Bronchial epithelial cell (primary cell): ENCODE data around the gene UBE2I. TPM values are rescaled to one million over a fixed set of nuclear protein-coding genes. Genes with fewer than 3 reads are reported as not detected.
A peak's percentile ranks its signal among the peaks of the same experiment; 100 is the strongest.

Experiments used
- DNase-seq: peaks from one replicate; pipeline ENCODE4 v3.0.0-alpha.2; 2010; ENCODE audit warnings: low read depth
- FAIRE-seq: peaks from 2 replicates; lab custom pipeline; 2011; peaks lifted over from hg19 to GRCh38; lab: Jason Lieb, UNC
- H3K27me3 ChIP-seq: 2 replicates; pipeline ENCODE4 v1.5.1; 2011; ENCODE audit warnings: low read length; ENCODE audit not compliant: control insufficient read depth, insufficient read depth
- H3K36me3 ChIP-seq: 2 replicates; pipeline ENCODE4 v1.5.1; 2011; ENCODE audit warnings: low read length; ENCODE audit not compliant: control insufficient read depth, insufficient read depth
- H3K4me3 ChIP-seq: 2 replicates; pipeline ENCODE4 v1.5.1; 2011; ENCODE audit warnings: mild to moderate bottlenecking, low read depth, low read length, control low read depth
- total RNA-seq: library from RNA; depleted of rRNA; stranded (reverse); fragments of >200 nt; gene quantifications from 2 replicates; pipeline ENCODE4 v1.2.1, GENCODE V29; 2014
- TF ChIP-seq, protein P1 (sequence below): IDR thresholded peaks from 2 replicates; pipeline ENCODE4 v1.5.1; 2011; ENCODE audit warnings: mild to moderate bottlenecking, moderate library complexity, low read length, control low read depth, inconsistent platforms; ENCODE audit not compliant: insufficient read depth, severe bottlenecking

Gene UBE2I
- 34.9 and 49.8 TPM in 2 replicates for total RNA-seq

DNA sequence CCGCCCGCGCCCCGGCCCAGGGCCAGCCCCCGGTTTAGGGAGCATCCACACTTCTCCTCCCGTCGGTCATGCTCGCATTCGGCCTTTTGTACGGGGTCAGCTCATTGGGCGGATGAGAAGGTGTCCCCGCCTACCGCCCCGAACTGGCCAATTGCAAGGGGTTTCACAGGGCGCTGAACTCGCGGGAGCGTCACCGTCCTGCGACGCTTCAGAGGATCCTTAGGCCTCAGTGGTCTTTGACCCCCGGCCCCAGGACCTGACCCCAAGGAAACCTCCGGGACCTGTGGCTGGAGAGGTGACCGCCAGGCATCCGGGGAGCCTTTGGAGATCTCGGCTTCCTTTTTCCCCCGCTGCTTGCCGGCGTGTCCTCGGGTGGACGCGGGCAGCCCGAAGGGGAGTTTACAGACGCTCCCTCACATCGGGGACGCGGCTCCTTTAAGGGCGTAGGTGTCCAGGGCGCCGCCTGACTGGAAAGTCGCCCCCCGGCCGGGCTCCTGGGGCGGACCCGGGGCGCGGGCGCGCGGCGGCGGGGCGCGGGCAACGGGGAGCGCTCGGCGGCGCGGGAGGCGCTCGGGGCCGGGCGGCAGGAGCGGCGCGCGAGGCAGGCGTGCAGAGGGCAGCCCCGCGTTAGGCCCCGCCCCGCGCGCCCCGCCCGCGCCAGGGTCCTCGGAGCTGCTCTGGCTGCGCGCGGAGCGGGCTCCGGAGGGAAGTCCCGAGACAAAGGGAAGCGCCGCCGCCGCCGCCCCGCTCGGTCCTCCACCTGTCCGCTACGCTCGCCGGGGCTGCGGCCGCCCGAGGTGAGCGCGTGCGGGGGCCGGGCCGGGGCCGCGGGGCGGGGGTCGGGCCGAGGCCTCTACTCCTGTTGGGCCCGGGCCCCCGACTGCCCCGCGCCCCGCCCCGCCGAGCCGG lies at the start of gene UBE2I:
UBE2I (plus strand) TSS at position 660 of the 909 bp plus-strand sequence. CDS start 4,395 bp downstream, outside the sequence.
- H3K4me3 ChIP-seq = peak within 1 kb of the TSS; percentile 56
- no peaks in the 10 kb centered on the region for H3K27me3 ChIP-seq
- FAIRE-seq = no peak
- H3K36me3 ChIP-seq = peaks cover 14% of the 10 kb centered on the region
- TF ChIP-seq, protein P1, sequence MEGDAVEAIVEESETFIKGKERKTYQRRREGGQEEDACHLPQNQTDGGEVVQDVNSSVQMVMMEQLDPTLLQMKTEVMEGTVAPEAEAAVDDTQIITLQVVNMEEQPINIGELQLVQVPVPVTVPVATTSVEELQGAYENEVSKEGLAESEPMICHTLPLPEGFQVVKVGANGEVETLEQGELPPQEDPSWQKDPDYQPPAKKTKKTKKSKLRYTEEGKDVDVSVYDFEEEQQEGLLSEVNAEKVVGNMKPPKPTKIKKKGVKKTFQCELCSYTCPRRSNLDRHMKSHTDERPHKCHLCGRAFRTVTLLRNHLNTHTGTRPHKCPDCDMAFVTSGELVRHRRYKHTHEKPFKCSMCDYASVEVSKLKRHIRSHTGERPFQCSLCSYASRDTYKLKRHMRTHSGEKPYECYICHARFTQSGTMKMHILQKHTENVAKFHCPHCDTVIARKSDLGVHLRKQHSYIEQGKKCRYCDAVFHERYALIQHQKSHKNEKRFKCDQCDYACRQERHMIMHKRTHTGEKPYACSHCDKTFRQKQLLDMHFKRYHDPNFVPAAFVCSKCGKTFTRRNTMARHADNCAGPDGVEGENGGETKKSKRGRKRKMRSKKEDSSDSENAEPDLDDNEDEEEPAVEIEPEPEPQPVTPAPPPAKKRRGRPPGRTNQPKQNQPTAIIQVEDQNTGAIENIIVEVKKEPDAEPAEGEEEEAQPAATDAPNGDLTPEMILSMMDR = no peak
- peak; percentile 87 for DNase-seq

DNA sequence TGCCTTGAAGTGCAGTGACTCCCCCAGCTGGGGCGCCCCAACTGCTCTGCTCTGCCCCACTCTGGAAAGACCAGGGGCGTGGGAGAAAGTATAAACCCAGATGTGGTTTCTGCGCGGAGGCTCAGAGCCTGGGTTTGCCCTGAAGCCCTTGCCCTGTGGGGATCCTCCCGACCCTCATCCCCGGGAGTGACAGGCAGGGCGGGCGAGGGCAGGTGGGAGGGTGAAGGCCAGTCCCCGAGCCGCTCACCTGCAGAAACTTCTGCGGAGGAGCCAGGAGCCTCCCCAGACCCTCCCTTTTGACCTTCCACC lies 49.7 kb upstream of the UBE2I start:
- FAIRE-seq = no peak
- TF ChIP-seq, protein P1 = no peak
- peaks cover 6% of the 10 kb centered on the region for H3K27me3 ChIP-seq
- H3K36me3 ChIP-seq = no peaks in the 10 kb centered on the region
- no peak for DNase-seq
- no peak overlapping the region for H3K4me3 ChIP-seq

DNA sequence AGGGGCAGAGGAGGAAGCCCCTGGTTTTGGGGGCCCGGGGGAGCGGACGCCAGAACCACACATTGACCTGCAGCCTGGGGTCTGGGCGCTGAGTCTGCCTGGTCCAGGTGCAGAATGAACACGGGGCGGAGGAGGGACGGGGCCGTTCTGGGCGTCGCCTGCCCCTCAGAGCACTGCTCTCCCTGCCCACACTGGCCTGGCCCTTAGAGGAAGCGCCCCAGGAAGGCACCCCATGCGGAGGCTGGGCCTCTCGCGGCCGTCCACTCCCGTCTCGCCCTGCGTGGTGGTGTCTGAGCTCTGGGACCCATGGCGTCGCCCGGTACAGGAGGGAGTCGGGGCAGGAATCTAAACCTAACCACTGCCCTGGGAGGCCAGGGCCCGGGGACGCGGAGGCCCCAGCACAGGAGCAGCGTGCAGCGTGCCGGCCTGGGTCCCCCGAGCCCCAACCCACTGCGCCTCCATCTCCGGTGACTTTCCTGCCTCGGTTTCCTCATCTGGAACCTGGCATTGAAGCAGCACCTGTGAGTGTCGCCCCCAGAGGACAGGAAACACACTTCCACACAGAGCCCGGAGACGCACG lies 49.2 kb upstream of the UBE2I start:
- FAIRE-seq = no peak
- Histone ChIP-seq H3K4me3 (no peak overlapping the region), H3K36me3 (no peaks in the 10 kb centered on the region), H3K27me3 (peaks cover 6% of the 10 kb centered on the region)
- no peak for DNase-seq
- TF ChIP-seq, protein P1 = no peak

DNA sequence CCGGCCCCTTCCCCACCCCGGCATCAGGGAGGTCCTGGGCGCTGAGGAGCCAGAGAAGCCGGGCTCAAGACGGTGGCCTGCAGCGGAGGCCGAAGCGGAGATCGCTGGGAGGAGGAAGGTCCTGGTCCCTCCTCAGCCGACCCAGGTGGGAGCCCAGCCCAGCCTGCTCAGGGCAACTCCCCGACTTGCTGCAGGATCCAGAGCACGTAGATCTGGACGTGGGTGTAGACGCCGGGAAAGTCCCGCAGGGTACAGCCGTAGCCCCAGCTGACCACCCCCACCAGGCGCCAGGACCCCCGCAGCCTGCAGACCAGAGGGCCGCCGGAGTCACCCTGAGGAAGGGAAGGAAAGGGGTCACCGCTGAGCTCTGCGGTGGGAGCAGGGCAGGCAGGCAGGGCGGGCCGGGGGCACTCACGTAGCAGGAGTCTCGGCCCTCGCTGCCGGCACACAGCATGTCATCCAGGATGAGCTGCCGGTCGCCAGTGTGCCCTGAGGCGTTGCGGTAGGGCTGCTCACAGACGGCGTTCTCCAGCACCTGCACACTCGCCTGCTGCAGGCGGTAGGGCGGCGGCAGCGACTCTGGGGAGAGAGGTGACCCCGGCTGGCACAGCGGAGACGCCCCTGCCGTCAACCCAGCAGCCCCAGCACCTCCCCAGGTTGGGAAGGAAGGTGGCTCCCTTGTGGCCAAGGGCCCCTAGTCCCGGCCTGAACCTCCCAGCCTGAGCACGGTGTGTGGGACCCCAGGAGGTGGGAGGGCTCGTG lies 48.1 kb upstream of the UBE2I start:
- FAIRE-seq = no peak
- H3K27me3 ChIP-seq = peaks cover 6% of the 10 kb centered on the region

DNA sequence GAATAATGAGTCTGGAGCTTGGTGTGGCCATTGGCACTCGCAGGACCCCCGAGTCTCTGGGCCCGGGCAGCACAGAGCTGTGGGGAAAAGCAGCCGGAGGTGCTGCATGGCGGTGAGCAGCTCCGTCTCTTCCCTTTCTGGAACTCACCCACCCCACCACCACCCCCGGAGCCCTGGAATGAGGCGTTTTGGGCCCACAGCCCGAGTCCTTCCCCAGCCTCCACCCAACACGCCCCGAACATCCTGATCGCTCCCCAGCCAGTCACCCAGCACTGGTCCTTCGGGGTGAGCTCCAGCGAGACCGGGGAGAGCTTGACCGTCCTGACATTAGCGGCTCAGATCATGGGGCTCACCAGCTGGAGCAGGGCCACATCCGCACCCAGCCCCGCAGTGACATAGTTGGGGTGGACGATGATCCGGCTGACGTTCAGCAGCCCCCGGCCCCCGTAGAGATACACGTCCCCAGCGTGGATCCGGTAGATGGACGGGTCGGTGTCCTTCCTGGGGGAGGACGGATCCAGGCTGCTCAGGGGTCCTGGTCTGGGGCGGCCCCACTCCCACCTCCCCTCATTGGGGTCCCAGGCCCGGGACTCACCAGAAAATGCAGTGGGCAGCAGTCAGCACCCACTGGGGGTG lies 47.1 kb upstream of the UBE2I start:
- no peak for DNase-seq
- no peaks in the 10 kb centered on the region for H3K36me3 ChIP-seq
- TF ChIP-seq, protein P1 = no peak
- peaks cover 6% of the 10 kb centered on the region for H3K27me3 ChIP-seq
- no peak for FAIRE-seq
- no peak overlapping the region for H3K4me3 ChIP-seq

More for the DNA sequence above, 48.1 kb upstream of the UBE2I start:
- TF ChIP-seq, protein P1 = no peak
- no peaks in the 10 kb centered on the region for H3K36me3 ChIP-seq
- no peak overlapping the region for H3K4me3 ChIP-seq
- no peak for DNase-seq
